Frontal cortex (tissue), 4 donors: Measurements from ENCODE around the gene EFNA2. TPM values are rescaled to one million over a fixed set of nuclear protein-coding genes. Genes with fewer than 3 reads are reported as not detected.

Experiments
- DNase-seq, 2 donors: peaks; one replicate each; pipeline ENCODE4 v3.0.0; 2012; ENCODE audit warnings: low spot score in 2 of 2
- FAIRE-seq: peaks from 2 replicates; lab custom pipeline; 2012; peaks lifted over from hg19 to GRCh38; lab: Jason Lieb, UNC
- total RNA-seq: library from RNA; depleted of rRNA; stranded (reverse); fragments of >200 nt; gene quantifications from one replicate; pipeline ENCODE4 v1.2.3, GENCODE V29; 2014
- donor health status: control.
- donor health status: control.
- donor health status: control.

The EFNA2 gene
- total RNA-seq, 1 donor from 2014 or later: 13.0 TPM

DNA sequence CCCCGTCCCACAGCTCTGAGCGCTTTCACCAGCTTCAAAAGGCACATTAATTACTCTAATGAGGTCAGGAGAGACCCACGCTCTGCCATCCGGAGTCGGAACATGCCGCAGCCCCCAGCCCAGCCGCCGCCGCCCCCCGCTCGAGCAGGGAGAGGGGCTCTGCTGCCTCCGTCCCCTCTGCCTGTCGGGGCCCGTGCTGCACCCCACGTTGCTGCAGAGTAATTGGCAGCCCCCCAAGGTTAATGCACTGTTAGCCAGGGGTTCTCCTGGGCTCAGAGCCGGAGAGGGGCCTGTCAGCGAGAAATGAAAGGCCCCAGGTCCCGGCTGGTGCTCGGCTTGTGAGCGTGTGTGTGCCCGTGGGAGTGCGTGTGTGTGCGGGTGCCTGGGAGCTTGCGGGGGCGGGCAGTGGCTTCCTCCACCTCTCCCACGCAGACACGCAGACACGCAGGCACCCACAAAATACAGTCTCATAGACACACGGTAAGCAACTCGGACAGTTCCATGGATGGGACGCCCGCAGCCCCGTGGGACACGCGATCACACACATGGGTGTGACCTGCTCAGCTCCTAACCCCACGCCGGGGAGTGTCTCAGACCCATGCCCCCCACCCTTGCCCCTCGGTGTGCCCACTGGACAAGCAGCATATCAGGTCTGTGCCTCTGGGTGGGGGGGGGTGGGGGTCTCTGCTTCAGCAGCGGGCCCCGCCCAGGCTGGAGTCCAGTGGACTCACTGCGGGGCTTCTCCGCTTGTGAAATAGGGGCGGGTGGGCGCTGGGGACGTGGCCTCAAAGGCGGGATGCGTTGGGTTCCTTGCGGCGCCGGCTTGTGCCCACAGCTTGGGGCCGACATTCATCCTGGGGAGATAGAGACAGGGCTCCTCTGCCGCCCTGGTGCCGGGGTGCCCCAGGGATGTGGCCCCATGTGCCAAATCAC, 4.8 kb upstream of the EFNA2 start:
- DNase-seq (no peak), FAIRE-seq (no peak)

- DNase-seq: no peak
- FAIRE-seq: no peak
These were observed 3.9 kb upstream of the EFNA2 start for GRCh38 chr19:1281569-1282287.

DNA sequence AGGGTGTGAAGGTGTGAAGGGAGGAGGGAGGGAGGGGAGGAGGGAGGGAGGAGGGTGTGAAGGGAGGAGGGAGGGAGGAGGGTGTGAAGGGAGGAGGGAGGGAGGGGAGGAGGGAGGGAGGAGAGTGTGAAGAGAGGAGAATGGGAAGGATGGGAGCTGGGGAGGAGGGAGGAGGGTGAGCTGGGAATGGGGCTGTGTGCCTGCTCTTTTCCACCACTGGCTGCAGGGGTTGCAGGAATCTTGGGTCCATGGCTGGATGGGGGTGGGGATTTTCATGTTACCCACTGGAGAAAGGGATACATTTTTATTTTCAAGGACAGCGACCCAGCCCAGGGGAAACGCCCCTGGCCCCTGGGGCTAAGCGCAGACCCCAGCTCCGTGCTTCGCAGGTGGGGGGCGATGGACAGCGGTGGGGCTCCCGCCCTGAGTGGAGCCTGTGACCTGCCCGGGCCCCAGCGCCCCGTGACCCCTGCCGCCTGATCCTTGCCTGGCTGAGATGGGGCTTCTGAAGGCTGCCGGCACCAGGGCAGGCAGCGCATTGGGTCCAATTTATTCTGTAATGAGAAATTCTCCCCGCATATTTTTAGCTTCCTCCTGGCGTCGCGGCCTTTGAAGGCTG, 3.0 kb upstream of the EFNA2 start:
- no peak for FAIRE-seq
- DNase-seq: no peak

DNA sequence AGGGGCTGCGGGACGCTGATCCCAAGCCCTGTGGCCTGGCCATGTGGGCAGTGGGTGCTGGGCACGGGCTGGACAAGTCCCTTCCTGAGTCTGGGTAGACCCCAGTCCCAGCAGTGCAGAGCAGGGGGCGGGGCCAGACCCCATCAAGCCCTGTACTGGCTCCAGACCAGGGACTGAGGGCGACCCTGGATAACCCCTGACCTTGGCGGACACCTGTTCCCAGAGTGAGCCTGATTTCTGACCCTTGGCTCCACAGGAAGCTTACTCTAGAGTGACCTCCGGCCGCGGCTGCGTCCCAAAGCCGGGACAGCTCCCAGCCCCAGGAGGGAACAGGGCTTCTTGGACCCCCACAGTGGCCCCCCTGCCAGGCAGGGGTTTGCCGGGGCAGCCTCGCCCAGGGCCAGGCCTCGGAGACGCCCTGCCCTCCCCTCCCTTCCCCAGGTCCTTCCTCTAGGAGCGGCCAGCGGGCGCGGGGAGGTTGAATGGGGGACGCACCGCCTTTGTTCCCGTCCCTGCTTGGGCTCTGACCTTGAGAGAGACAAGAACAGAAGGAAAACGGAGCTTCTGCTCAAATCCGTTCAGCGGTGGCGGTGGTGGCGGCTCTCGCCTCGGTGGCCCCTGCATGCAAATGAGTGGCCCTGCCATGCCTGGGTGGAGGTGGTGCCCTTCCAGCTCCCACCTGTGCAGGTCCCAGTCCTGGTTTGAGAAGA, 2.3 kb upstream of the EFNA2 start:
- FAIRE-seq (no peak), DNase-seq (no peak)

DNA sequence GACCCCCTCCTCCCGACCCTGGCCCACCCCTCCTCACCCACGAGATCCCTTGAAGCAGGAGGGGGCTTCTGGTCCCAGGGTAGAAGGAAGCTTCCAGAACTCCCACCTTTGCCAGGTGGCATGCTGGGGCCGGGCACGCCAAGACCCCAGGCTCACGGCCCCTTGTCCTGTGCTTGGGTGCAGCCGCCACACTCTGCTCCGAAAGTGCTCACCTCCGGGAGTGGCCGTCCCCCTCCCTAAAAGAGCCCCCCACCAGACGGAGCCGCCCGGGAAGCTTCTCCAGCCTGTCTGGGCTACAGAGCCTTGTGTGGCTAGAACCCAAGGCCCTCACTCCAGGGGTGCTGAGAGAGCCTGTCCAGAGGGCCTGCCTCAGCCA, 1.8 kb upstream of the EFNA2 start:
- no peak for DNase-seq
- no peak for FAIRE-seq

DNA sequence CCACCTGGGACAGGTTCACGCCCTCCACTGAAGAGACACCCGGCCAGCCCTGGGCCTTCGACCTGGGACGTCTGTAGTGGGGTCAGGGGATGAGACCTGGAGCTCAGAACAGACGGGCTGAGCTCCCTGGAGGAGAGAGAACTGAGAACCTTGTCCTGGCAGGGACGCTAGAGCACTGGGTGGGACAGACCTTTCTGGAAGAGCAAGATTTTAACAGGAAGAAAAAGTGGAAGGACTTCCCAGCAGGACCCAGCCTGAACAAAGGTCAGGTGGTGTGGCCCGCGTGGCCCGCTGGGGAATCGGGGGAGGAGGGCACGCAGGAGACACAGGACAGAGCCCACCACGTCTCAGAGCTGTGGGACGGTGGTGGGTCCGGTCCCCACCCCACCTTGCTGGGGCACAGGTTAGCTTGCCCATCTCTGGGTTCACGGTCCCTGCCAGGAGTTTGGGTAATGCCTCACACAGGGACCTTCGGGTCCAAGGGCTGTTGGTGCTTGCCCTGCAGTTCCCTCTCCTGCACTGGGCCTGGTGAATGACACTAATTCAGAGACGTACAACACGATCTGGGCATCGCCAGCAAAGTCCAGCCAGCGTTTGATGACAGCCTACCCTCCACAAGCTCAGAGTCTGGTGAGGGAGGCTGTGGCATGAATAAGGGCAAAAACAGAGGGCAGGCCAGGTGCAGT, 1.2 kb upstream of the EFNA2 start:
- no peak for FAIRE-seq
- no peak for DNase-seq

DNA sequence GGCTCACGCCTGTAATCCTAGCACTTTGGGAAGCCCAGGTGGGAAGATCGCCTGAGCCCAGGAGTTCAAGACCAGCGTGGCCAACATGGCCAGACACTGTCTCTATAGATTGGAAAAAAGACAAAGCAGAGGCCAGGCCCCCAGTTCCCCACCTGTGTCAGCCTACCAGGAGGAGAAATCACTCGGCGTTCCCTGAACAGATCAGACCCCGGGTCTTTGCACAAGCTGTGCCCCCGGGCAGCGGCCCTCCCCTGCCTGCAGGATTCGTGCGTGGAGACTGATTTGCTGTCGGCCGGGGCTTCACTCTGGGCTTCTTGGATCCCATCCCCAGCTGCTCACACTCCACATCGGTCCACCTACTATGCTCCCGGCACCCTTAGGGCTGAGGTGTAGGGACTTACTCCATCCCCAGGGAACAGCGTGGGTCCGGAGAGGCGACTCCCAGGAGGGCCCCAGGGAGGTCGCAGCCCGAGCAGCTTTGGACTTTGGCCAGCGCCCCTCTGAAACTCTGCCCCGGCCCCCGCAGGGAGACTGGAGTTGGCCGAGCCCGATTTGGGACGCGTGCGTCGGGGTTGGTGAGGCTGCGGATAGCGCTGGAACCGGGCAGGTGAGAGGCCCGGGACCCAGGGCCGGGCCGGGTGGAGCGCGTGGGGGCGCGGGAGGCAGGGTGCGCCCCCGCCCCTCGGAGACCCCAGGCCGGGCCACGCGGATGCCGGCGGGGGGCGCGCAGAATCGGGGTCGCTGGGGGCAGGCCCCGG, 515 bp upstream of the EFNA2 start:
- DNase-seq (no peak), FAIRE-seq (no peak)

GRCh38 chr19:1286487-1287353, 1.0 kb downstream of the EFNA2 start:
- no peak for FAIRE-seq
- DNase-seq: no peak

GRCh38 chr19:1287354-1288225, 1.9 kb downstream of the EFNA2 start:
- no peak for DNase-seq
- no peak for FAIRE-seq

GRCh38 chr19:1288226-1288612, 2.5 kb downstream of the EFNA2 start:
- FAIRE-seq (no peak), DNase-seq (no peak)

- FAIRE-seq (no peak), DNase-seq (no peak)
These were observed 3.4 kb downstream of the EFNA2 start for GRCh38 chr19:1288833-1289685.

- no peak for FAIRE-seq
These were observed 4.0 kb downstream of the EFNA2 start for GRCh38 chr19:1289686-1290025.

GRCh38 chr19:1290196-1290702, 4.6 kb downstream of the EFNA2 start:
- no peak for DNase-seq
- FAIRE-seq: no peak

More at GRCh38 chr19:1289686-1290025, 4.0 kb downstream of the EFNA2 start:
- DNase-seq: no peak

DNA sequence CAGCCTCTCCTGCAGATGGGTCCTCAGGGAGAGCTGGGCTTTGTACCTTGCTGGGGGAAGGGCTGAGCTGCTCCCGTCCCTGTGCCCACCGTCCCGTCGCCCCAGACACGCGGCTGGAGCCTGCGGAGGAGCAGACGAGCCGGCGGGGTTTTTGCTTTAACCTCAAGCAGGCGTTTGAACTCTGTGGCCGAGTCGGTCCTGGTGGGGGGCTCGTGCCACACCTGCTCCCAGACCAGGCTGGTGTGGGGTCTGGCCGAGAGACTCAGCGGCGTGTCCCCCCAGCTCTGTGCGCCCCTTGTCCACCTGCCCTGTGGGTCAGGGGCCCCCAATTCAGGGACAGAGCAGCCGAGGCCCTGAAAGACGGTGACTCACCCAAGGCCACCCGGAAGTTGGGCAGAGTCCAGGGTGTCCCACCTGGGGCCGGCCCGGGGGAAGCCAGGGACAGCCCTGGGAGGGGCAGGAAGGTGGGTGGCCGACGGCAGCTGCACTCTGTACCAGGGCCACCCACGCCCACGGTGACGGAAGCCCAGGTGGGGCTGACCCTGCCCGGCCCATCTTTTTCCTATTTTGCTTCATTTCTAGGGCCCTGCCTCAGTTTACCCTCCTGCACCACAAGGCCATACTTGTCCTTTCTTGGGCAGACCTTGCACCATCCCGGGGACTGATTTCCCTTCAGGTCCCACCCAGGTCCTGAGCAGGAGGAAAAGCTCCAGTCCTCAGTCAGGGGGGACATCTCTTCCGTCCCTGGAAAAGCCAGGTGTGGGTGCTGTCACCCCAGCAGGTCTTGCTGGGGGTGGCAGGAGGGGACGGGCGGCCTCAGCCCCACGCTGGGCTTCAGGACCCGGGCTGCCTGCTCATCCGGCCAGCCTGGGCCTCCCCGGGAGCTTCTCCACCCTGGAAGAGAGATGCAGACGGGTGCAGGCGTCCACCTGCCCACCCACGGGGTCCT, 5.3 kb downstream of the EFNA2 start:
- FAIRE-seq: no peak
- DNase-seq: no peak
